Suprapubic skin (tissue), 4 donors: ENCODE results near the gene EXOC1. TPM values are rescaled to one million over a fixed set of nuclear protein-coding genes. Genes with fewer than 3 reads are reported as not detected.

Experiments used
- DNase-seq, 2 donors: peaks; one replicate each; pipeline ENCODE4 v3.0.0-alpha.2; 2019; ENCODE audit warnings: low spot score in 2 of 2
- H3K27ac ChIP-seq: fragments of 200-600 bp; sonication (generic); one replicate; pipeline ENCODE4 v1.5.1; 2019
- H3K27me3 ChIP-seq: fragments of 200-600 bp; sonication (generic); one replicate; pipeline ENCODE4 v1.5.1; 2019
- H3K36me3 ChIP-seq: fragments of 200-600 bp; sonication (generic); one replicate; pipeline ENCODE4 v1.5.1; 2019
- H3K4me1 ChIP-seq: fragments of 200-600 bp; sonication (generic); one replicate; pipeline ENCODE4 v1.5.1; 2019
- H3K4me3 ChIP-seq: fragments of 200-600 bp; sonication (generic); one replicate; pipeline ENCODE4 v1.5.1; 2019; ENCODE audit warnings: mild to moderate bottlenecking
- H3K9me3 ChIP-seq: fragments of 200-600 bp; sonication (generic); one replicate; pipeline ENCODE4 v1.5.1; 2019
- EP300 ChIP-seq: sonication (generic); formaldehyde crosslinking; IDR thresholded peaks from one replicate; pipeline ENCODE4 v1.6.1; 2017; ENCODE audit warnings: antibody characterized with exemption
- POLR2A ChIP-seq, 2 donors: fragments of 450-650 bp; IDR thresholded peaks; one replicate each; pipeline ENCODE4 v1.6.1; 2017; ENCODE audit warnings: antibody characterized with exemption in 2 of 2, mild to moderate bottlenecking in 2 of 2, moderate library complexity in 2 of 2
- POLR2AphosphoS5 ChIP-seq, 3 donors: sonication (generic); formaldehyde crosslinking; IDR thresholded peaks; one replicate each; pipeline ENCODE4 v1.6.1; 2017; ENCODE audit warnings: antibody characterized with exemption in 3 of 3
- WGBS: methylation state at CpG from one replicate; pipeline ENCODE4 v1.1.5; 2018; 5-methylcytosine and 5-hydroxymethylcytosine counted together
- total RNA-seq, 4 donors: library from RNA; depleted of rRNA; stranded (reverse); fragments of >200 nt; gene quantifications; one replicate each; pipeline ENCODE4 v1.1.0, GENCODE V29; 2016
- TF ChIP-seq, protein P1 (sequence below), 2 donors: fragments of 200-600 bp in 1 of 2; fragments of 450-650 bp in 1 of 2; sonication (generic) in 1 of 2; IDR thresholded peaks; one replicate each; pipeline ENCODE4 v1.5.1; 2016 to 2019; ENCODE audit warnings: antibody characterized with exemption in 2 of 2, mild to moderate bottlenecking in 1 of 2, moderate library complexity in 1 of 2

The EXOC1 gene
- total RNA-seq: 10 to 100 TPM; 27.1 to 60.1 (median 32.9) TPM

DNA sequence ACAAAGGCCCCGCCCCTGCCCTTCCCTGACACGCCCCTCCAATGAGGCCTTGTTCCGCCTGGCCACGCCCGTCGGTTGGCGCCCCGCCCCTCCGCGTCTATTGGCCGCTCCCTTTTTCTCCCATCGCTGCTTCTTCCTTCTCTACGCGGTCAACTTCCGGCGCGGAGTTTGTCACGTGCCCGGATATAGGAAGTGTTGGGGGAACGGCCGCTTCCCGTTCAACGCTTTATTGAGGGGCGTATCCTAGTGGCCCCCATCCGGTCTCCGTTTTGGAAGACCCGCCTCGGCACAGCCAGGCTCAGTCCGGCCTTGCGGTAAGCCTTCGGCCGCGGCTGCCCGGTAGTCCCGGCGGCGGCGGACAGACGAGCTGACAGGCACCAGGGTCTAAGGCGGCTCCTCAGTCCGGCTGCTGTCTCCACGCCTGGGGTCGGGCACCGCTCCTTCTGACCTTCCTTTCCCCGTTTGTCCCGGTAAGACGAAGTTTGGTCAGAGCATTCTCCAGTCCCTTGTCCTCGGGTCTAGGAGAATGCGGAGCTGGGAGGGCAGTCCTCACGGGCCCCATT lies at the start of gene EXOC1:
Gene EXOC1, plus strand, starts transcription at position 165 of the 563 bp plus-strand sequence. CDS start 4,676 bp downstream, outside the sequence.
- no peaks in the 10 kb centered on the region for H3K27me3 ChIP-seq
- H3K4me1 ChIP-seq: peaks cover 32% of the 10 kb centered on the region
- H3K9me3 ChIP-seq: no peaks in the 10 kb centered on the region
- peak; percentile 99 to 100 for DNase-seq
- under 1% methylated on average over 49 of the region's 50 CpGs for WGBS
- no peaks in the 10 kb centered on the region for H3K36me3 ChIP-seq
- peak within 1 kb of the TSS; percentile 94 for H3K4me3 ChIP-seq
- TF ChIP-seq POLR2A (IDR thresholded peaks at IDR 0.05): peak in 1 of 2 donors; percentile 51
- TF ChIP-seq POLR2AphosphoS5 (IDR thresholded peaks at IDR 0.05): peak; percentile 28 to 90 (median 74)
- TF ChIP-seq EP300: no peak
- TF ChIP-seq, protein P1, sequence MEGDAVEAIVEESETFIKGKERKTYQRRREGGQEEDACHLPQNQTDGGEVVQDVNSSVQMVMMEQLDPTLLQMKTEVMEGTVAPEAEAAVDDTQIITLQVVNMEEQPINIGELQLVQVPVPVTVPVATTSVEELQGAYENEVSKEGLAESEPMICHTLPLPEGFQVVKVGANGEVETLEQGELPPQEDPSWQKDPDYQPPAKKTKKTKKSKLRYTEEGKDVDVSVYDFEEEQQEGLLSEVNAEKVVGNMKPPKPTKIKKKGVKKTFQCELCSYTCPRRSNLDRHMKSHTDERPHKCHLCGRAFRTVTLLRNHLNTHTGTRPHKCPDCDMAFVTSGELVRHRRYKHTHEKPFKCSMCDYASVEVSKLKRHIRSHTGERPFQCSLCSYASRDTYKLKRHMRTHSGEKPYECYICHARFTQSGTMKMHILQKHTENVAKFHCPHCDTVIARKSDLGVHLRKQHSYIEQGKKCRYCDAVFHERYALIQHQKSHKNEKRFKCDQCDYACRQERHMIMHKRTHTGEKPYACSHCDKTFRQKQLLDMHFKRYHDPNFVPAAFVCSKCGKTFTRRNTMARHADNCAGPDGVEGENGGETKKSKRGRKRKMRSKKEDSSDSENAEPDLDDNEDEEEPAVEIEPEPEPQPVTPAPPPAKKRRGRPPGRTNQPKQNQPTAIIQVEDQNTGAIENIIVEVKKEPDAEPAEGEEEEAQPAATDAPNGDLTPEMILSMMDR (IDR thresholded peaks at IDR 0.05): no peak
- H3K27ac ChIP-seq: peak within 1 kb of the TSS; percentile 93

DNA sequence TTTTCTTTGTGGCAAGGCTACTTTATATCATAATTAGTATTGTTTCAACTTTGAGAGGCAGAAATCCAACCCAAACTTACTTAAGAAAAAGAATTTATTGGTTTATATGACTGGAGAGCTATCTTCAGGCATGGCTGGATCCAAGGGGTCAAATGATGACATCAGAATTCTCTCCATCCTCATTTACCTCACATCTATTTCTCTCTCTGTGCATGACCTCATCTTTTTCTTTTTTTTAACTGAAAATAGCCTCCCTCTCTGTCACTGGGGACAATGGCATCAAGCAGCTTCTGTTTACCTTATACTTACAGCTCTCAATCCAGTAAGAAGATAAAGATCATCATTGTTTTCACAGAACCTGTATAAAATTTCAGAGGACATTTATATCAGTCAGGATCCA lies 45.9 kb upstream of the EXOC1 start:
- H3K9me3 ChIP-seq: no peaks in the 10 kb centered on the region
- H3K27me3 ChIP-seq: no peaks in the 10 kb centered on the region

GRCh38 chr4:55808186-55808585 lies 45.3 kb upstream of the EXOC1 start:
- WGBS: 16% methylated on average over 2 of the region's 2 CpGs

More for the DNA sequence above, 45.9 kb upstream of the EXOC1 start:
- Histone ChIP-seq H3K4me3 (no peak overlapping the region), H3K27ac (no peak overlapping the region), H3K36me3 (no peaks in the 10 kb centered on the region), H3K4me1 (no peaks in the 10 kb centered on the region)
- DNase-seq: no peak
- TF ChIP-seq EP300 (no peak), POLR2AphosphoS5 (IDR thresholded peaks at IDR 0.05) (no peak), POLR2A (IDR thresholded peaks at IDR 0.05) (no peak)
- TF ChIP-seq, protein P1 (IDR thresholded peaks at IDR 0.05): no peak

DNA sequence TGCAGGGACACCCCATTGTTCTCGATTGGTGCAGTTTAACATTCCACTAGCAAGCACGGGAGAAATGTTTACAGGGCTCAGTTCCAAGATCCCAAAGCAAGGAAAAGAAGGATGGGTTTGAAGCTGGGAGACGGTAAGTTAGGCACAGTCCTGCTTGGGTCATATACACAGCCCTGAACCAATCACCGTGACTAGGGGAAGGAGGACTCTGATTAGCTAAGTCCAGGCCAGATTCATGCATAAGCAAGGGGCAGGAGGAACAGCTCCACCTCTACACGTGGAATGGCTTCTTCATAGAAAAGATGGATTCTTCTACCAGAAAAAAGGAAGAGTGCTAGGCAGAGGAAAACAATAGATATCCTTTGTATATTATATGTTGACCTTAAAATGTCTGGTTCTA lies 44.8 kb upstream of the EXOC1 start:
- WGBS: 49% methylated on average over 5 of the region's 5 CpGs
- TF ChIP-seq POLR2AphosphoS5 (IDR thresholded peaks at IDR 0.05) (no peak), EP300 (no peak), POLR2A (IDR thresholded peaks at IDR 0.05) (no peak)
- TF ChIP-seq, protein P1 (IDR thresholded peaks at IDR 0.05): no peak
- no peak overlapping the region for H3K27ac ChIP-seq
- no peak overlapping the region for H3K4me3 ChIP-seq
- no peaks in the 10 kb centered on the region for H3K9me3 ChIP-seq
- H3K36me3 ChIP-seq: no peaks in the 10 kb centered on the region
- no peaks in the 10 kb centered on the region for H3K27me3 ChIP-seq
- H3K4me1 ChIP-seq: no peaks in the 10 kb centered on the region
- no peak for DNase-seq

More at GRCh38 chr4:55808186-55808585, 45.3 kb upstream of the EXOC1 start:
- Histone ChIP-seq H3K27ac (no peak overlapping the region), H3K4me3 (no peak overlapping the region), H3K4me1 (no peaks in the 10 kb centered on the region), H3K9me3 (no peaks in the 10 kb centered on the region), H3K27me3 (no peaks in the 10 kb centered on the region), H3K36me3 (no peaks in the 10 kb centered on the region)
- TF ChIP-seq, protein P1 (IDR thresholded peaks at IDR 0.05): no peak
- TF ChIP-seq EP300 (no peak), POLR2AphosphoS5 (IDR thresholded peaks at IDR 0.05) (no peak)
- DNase-seq: no peak

DNA sequence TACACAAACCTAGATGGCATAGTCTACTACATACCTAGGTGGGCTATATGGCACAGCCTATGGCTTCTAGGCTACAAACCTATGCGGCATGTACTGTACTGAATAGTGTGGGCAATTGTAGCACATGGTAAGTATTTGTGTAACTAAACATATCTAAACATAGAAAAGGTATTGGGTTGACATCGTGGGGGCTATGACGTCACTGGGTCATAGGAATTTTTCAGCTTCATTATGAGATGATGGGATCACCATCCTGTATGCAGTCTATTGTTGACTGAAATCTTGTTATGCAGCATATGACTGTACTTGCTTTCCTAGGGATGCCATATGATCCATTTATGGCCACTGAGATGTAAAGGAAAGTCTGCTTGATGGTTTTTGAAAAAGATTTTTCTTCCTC lies 35.8 kb upstream of the EXOC1 start:
- WGBS: 95% methylated on average over 3 of the region's 3 CpGs
- TF ChIP-seq POLR2AphosphoS5 (IDR thresholded peaks at IDR 0.05) (no peak), EP300 (no peak), POLR2A (IDR thresholded peaks at IDR 0.05) (no peak)
- TF ChIP-seq, protein P1 (IDR thresholded peaks at IDR 0.05): no peak
- H3K9me3 ChIP-seq: no peaks in the 10 kb centered on the region

More for the DNA sequence above, 35.8 kb upstream of the EXOC1 start:
- DNase-seq: no peak
- no peaks in the 10 kb centered on the region for H3K27me3 ChIP-seq
- no peak overlapping the region for H3K4me3 ChIP-seq
- no peaks in the 10 kb centered on the region for H3K36me3 ChIP-seq
- no peak overlapping the region for H3K27ac ChIP-seq
- peaks cover 10% of the 10 kb centered on the region for H3K4me1 ChIP-seq
